Colonic mucosa (tissue), 4 donors: ENCODE measurements around the gene USP21. TPM values are rescaled to one million over a fixed set of nuclear protein-coding genes. Genes with fewer than 3 reads are reported as not detected.

Source experiments
- DNase-seq: peaks from one replicate; pipeline ENCODE4 v3.0.0-alpha.2; 2020
- H3K27ac ChIP-seq: fragments of 200-600 bp; one replicate; pipeline ENCODE4 v1.8.0; 2021
- H3K27me3 ChIP-seq: fragments of 200-600 bp; one replicate; pipeline ENCODE4 v1.8.0; 2021
- H3K36me3 ChIP-seq: fragments of 200-600 bp; one replicate; pipeline ENCODE4 v1.8.0; 2021
- H3K4me1 ChIP-seq: fragments of 200-600 bp; one replicate; pipeline ENCODE4 v1.8.0; 2021; ENCODE audit warnings: mild to moderate bottlenecking
- H3K4me3 ChIP-seq: fragments of 200-600 bp; one replicate; pipeline ENCODE4 v1.8.0; 2021
- H3K9ac ChIP-seq, 2 donors: one replicate each; pipeline ENCODE4 v1.7.0; 2013; ENCODE audit warnings: control low read depth in 2 of 2, low read depth in 2 of 2, low read length in 2 of 2
- H3K9me3 ChIP-seq: fragments of 200-600 bp; one replicate; pipeline ENCODE4 v1.8.0; 2021
- intact Hi-C: fragments of 100-400 bp; cut with DNase I; formaldehyde crosslinking; loops from one replicate; pipeline ENCODE4 v1.14.1; 2022
- total RNA-seq, 2 donors: library from RNA; stranded (reverse); fragmentation: NEBNext Ultra II Directional in 1 of 2; extraction: Animal tissue kit (Norgen Biotek cat#: 25700) in 1 of 2; gene quantifications; one replicate each; pipeline ENCODE4 v1.2.1, GENCODE V29; 2021
- TF ChIP-seq, protein P1 (sequence below): fragments of 200-600 bp; IDR thresholded peaks from one replicate; pipeline ENCODE4 v1.8.0; 2022; ENCODE audit warnings: antibody characterized with exemption, mild to moderate bottlenecking
- donor health status: healthy.
- donor health status: DM: no; HTN: no; CAD: no.
- donor health status: DM: no; HTN: no; CAD: no.

The USP21 gene
- total RNA-seq, 2 donors from 2014 or later: 20.8 to 29.0 TPM

DNA sequence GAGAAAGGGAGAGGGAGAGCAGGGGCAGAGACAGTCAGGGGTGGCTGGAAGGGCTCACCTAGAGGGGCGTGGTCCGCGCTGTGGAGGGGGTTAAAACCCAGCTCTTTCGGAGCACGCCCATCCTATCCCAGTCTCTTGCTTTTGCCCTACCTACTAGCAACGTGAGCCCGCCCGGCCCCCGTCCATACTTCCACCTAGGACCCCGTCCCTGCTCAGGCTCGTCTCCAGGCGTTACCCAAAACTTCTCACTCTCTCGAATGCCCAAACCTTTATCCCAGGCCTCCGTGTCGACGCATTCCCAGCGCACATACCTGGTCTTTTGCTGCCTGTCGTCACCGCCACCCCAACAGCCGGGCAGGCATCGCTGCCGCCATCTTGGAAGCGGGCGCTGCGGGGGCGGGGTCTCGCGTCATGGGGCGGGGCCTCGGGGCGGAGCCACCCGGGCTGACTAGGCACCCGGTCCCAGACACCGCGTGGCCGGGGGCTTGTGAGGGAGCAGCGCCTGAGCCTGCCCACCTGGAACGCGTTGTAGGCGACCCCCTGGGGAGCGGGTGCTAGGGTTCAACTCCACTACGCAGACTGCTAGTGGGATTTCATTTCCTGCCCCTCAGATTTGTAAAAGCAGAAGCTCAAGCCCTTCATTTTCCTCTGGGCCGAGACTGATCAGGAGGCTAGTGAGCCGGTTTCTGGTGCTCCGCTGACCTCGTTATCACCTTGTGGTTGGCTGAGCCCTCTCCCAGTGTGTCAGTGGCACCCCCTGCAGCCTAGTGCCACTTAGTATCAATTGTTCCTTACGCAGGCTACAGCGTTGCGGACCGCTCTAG lies 18.0 kb downstream of the USP21 start, which contains the start of gene B4GALT3:
Gene B4GALT3 (minus strand): TSS at position 396 of the 824 bp plus-strand sequence. CDS start 1,447 bp downstream, outside the sequence.
- peak within 1 kb of the TSS; percentile 83 for H3K4me3 ChIP-seq
- H3K9me3 ChIP-seq: no peaks in the 10 kb centered on the region
- H3K36me3 ChIP-seq: peaks cover 6% of the 10 kb centered on the region
- H3K9ac ChIP-seq: peak within 1 kb of the TSS; percentile 81 to 97
- DNase-seq: peak; percentile 94
- no peaks in the 10 kb centered on the region for H3K27me3 ChIP-seq
- TF ChIP-seq, protein P1, sequence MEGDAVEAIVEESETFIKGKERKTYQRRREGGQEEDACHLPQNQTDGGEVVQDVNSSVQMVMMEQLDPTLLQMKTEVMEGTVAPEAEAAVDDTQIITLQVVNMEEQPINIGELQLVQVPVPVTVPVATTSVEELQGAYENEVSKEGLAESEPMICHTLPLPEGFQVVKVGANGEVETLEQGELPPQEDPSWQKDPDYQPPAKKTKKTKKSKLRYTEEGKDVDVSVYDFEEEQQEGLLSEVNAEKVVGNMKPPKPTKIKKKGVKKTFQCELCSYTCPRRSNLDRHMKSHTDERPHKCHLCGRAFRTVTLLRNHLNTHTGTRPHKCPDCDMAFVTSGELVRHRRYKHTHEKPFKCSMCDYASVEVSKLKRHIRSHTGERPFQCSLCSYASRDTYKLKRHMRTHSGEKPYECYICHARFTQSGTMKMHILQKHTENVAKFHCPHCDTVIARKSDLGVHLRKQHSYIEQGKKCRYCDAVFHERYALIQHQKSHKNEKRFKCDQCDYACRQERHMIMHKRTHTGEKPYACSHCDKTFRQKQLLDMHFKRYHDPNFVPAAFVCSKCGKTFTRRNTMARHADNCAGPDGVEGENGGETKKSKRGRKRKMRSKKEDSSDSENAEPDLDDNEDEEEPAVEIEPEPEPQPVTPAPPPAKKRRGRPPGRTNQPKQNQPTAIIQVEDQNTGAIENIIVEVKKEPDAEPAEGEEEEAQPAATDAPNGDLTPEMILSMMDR: no peak
- intact Hi-C loops: no loop called here
- peak within 1 kb of the TSS; percentile 83 for H3K27ac ChIP-seq
- peaks cover 4% of the 10 kb centered on the region for H3K4me1 ChIP-seq

DNA sequence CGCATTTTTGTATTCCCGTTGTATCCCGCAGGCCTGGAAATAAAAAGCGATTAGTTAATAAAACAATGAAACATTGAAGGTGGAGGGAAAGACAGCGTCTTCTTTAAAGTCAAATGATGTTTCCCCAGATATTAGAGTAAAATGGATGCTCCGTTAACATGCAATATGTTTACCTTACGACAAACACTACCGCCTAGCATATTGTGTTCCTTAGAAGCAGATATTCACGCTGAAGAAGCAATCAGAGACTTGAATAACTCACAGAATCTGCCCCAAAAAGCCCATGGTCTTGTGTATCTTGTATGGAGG lies 18.6 kb downstream of the USP21 start:
- intact Hi-C loops: no loop called here
- peak overlapping the region; percentile 81 to 97 for H3K9ac ChIP-seq
- TF ChIP-seq, protein P1: no peak
- H3K4me1 ChIP-seq: peaks cover 4% of the 10 kb centered on the region
- peak overlapping the region; percentile 83 for H3K4me3 ChIP-seq
- H3K27me3 ChIP-seq: no peaks in the 10 kb centered on the region
- H3K36me3 ChIP-seq: peaks cover 2% of the 10 kb centered on the region
- no peak for DNase-seq
- no peaks in the 10 kb centered on the region for H3K9me3 ChIP-seq
- H3K27ac ChIP-seq: peak overlapping the region; percentile 83

DNA sequence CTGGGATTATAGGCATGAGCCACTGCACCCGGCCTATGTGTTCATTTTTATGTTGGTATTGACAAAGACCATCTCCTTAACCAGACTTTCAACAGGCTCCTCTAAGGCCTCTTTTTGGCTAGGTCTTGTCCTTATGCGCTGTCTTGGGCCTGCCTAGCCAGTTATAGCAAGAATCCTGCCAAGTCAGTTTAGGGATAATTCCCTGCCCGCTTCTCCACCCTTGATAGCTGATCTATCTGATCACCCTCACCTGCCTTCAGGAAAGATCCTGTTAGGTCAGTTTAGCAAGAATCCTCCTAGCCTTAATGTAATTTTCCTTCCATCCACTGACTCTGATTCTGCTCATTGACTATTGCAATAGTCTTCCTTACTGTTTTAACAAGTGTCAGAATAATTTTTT lies 20.4 kb downstream of the USP21 start:
- no peak for DNase-seq
- intact Hi-C loops: no loop called here
- H3K9ac ChIP-seq: no peak overlapping the region
- peaks cover 4% of the 10 kb centered on the region for H3K4me1 ChIP-seq
- no peaks in the 10 kb centered on the region for H3K9me3 ChIP-seq
- H3K27me3 ChIP-seq: no peaks in the 10 kb centered on the region
- no peaks in the 10 kb centered on the region for H3K36me3 ChIP-seq
- no peak overlapping the region for H3K4me3 ChIP-seq
- no peak overlapping the region for H3K27ac ChIP-seq
- TF ChIP-seq, protein P1: no peak

DNA sequence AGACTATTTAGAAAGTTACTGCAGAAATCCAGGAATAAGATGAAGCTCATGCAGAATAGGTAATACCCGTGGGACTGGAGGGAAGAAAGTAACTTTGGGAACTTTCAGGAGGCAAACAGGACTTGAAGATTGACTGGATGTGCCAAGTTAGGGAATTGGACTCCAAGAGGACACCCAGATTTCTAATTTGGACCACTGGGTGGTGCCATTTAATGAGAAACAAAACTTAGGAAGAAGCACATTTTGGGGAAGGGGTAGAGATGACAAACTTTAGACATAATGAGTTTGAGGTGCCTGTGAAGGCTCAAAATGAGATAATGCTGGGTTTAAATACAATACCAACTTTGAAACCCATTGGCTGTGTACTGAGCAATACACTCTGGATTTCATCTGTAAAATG lies 21.3 kb downstream of the USP21 start:
- DNase-seq: no peak
- no peaks in the 10 kb centered on the region for H3K36me3 ChIP-seq
- H3K4me1 ChIP-seq: peaks cover 4% of the 10 kb centered on the region
- TF ChIP-seq, protein P1: no peak
- no peak overlapping the region for H3K9ac ChIP-seq
- no peaks in the 10 kb centered on the region for H3K27me3 ChIP-seq
- H3K27ac ChIP-seq: no peak overlapping the region
- H3K4me3 ChIP-seq: no peak overlapping the region
- no peaks in the 10 kb centered on the region for H3K9me3 ChIP-seq
- intact Hi-C loops: no loop called here

DNA sequence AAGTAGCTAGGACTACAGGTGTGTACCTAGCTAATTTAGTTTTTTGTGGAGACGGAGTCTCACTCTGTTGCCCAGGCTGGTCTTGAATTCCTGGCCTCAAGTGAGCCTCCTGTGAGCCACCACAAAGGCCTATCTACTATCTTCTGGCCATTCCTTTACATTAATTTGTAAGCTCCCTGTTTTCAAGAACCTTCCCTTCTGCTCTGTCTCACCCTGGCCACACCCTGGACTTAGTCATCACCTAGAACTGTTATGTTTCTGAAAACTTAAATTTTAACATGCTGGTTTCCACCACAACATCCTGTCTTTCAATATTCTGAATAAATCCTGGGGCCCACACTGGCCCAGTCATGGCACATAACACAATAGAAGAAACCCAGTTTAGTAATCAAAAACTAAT lies 22.9 kb downstream of the USP21 start:
- TF ChIP-seq, protein P1: no peak
- Histone ChIP-seq H3K27ac (peak overlapping the region; percentile 16), H3K36me3 (no peaks in the 10 kb centered on the region), H3K9ac (no peak overlapping the region), H3K4me3 (no peak overlapping the region), H3K4me1 (no peaks in the 10 kb centered on the region), H3K27me3 (no peaks in the 10 kb centered on the region), H3K9me3 (no peaks in the 10 kb centered on the region)
- intact Hi-C loops: no loop called here
- no peak for DNase-seq
